Measurements from ENCODE around the gene FGFBP2. TPM values are rescaled to one million over a fixed set of nuclear protein-coding genes. Genes with fewer than 3 reads are reported as not detected.

FGFBP2 gene
- total and polyA plus RNA-seq, 2 donors from 2014 or later, result 0.72 TPM; not detected in 1

- Histone ChIP-seq H3K4me3 (ENCODE audit: low read length in 3 of 3) (no peak overlapping the region), H3K4me1 (ENCODE audit: control insufficient read depth in 2 of 3, insufficient read depth in 2 of 3, low read depth in 1 of 3, low read length in 3 of 3) (no peaks in the 10 kb centered on the region), H3K27me3 (ENCODE audit: control insufficient read depth, insufficient read depth, low read length) (no peaks in the 10 kb centered on the region), H3K36me3 (ENCODE audit: control insufficient read depth in 2 of 3, insufficient read depth in 3 of 3, low read length in 3 of 3) (no peaks in the 10 kb centered on the region), H3K9me3 (ENCODE audit: control insufficient read depth in 2 of 3, insufficient read depth in 1 of 3, low read length in 3 of 3) (no peaks in the 10 kb centered on the region), H3K27ac (ENCODE audit: low read depth in 2 of 2, low read length in 2 of 2) (no peak overlapping the region), H3K9ac (ENCODE audit: low read length in 3 of 3) (no peak overlapping the region)
- TF ChIP-seq, protein P1, sequence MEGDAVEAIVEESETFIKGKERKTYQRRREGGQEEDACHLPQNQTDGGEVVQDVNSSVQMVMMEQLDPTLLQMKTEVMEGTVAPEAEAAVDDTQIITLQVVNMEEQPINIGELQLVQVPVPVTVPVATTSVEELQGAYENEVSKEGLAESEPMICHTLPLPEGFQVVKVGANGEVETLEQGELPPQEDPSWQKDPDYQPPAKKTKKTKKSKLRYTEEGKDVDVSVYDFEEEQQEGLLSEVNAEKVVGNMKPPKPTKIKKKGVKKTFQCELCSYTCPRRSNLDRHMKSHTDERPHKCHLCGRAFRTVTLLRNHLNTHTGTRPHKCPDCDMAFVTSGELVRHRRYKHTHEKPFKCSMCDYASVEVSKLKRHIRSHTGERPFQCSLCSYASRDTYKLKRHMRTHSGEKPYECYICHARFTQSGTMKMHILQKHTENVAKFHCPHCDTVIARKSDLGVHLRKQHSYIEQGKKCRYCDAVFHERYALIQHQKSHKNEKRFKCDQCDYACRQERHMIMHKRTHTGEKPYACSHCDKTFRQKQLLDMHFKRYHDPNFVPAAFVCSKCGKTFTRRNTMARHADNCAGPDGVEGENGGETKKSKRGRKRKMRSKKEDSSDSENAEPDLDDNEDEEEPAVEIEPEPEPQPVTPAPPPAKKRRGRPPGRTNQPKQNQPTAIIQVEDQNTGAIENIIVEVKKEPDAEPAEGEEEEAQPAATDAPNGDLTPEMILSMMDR (IDR thresholded peaks at IDR 0.05; ENCODE audit: borderline replicate concordance, extremely low read depth, insufficient read depth), result no peak
- FAIRE-seq, result no peak
- intact Hi-C loops (cut with DNase I), result no loop called here
- no peak for DNase-seq
Measured at GRCh38 chr4:15965325-15965724, 2.4 kb upstream of the FGFBP2 start.

DNA sequence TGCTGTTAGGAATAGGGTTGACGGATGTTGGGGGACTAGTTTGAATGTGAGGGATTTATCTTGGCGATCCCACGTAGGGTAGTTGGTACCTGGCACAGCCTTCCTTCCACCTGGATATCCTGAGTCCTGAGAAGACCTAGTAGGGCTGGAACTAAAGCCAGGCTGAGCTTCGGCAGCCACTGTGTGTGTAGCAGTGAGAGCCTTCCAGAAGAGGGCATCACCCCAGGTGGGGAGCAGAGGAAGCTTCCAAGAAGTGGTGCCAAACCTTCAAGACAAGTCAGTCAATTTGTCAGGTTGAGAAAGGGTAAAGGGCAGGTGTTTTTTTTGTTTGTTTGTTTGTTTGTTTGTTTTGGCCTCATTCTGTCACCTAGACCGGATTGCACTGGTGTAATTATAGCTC lies 1.2 kb upstream of the FGFBP2 start:
- DNase-seq (no peak), FAIRE-seq (no peak)
- H3K4me1 ChIP-seq (ENCODE audit: control insufficient read depth in 2 of 3, insufficient read depth in 2 of 3, low read depth in 1 of 3, low read length in 3 of 3), result no peaks in the 10 kb centered on the region
- TF ChIP-seq, protein P1 (IDR thresholded peaks at IDR 0.05; ENCODE audit: borderline replicate concordance, extremely low read depth, insufficient read depth), result no peak
- H3K4me3 ChIP-seq (ENCODE audit: low read length in 3 of 3), result no peak overlapping the region
- H3K36me3 ChIP-seq (ENCODE audit: control insufficient read depth in 2 of 3, insufficient read depth in 3 of 3, low read length in 3 of 3), result no peaks in the 10 kb centered on the region
- H3K27ac ChIP-seq (ENCODE audit: low read depth in 2 of 2, low read length in 2 of 2), result no peak overlapping the region
- H3K9ac ChIP-seq (ENCODE audit: low read length in 3 of 3), result no peak overlapping the region
- no peaks in the 10 kb centered on the region for H3K27me3 ChIP-seq (ENCODE audit: control insufficient read depth, insufficient read depth, low read length)
- intact Hi-C loops (cut with DNase I), result no loop called here
- H3K9me3 ChIP-seq (ENCODE audit: control insufficient read depth in 2 of 3, insufficient read depth in 1 of 3, low read length in 3 of 3), result no peaks in the 10 kb centered on the region

DNA sequence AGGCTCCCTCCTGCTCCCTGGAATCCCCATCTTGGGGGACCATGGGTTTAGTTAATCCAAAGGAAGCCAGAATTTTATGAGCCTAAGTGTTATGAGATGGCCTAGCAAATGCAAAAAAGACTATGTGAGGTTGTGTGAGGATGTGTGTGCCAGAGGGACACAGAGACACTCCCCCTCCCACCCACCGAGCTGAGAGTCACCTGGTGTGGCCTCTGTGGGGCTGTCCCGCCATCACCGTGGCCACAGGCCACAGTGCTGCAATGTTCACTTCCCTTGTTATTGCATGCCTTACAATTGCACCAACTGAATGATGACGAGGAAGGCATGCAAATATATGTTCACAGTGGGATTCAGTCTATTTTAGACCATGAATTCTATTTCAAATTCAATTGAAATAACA lies 601 bp upstream of the FGFBP2 start:
- intact Hi-C loops (cut with DNase I), result no loop called here
- H3K9me3 ChIP-seq (ENCODE audit: control insufficient read depth in 2 of 3, insufficient read depth in 1 of 3, low read length in 3 of 3), result no peaks in the 10 kb centered on the region
- no peak overlapping the region for H3K27ac ChIP-seq (ENCODE audit: low read depth in 2 of 2, low read length in 2 of 2)
- TF ChIP-seq, protein P1 (IDR thresholded peaks at IDR 0.05; ENCODE audit: borderline replicate concordance, extremely low read depth, insufficient read depth), result no peak
- H3K27me3 ChIP-seq (ENCODE audit: control insufficient read depth, insufficient read depth, low read length), result no peaks in the 10 kb centered on the region
- FAIRE-seq, result no peak
- no peak overlapping the region for H3K4me3 ChIP-seq (ENCODE audit: low read length in 3 of 3)
- H3K36me3 ChIP-seq (ENCODE audit: control insufficient read depth in 2 of 3, insufficient read depth in 3 of 3, low read length in 3 of 3), result no peaks in the 10 kb centered on the region
- H3K4me1 ChIP-seq (ENCODE audit: control insufficient read depth in 2 of 3, insufficient read depth in 2 of 3, low read depth in 1 of 3, low read length in 3 of 3), result no peaks in the 10 kb centered on the region
- DNase-seq, result no peak
- H3K9ac ChIP-seq (ENCODE audit: low read length in 3 of 3), result no peak overlapping the region
